Fibroblast of lung (primary cell): Measurements from ENCODE around the gene MIPOL1. TPM values are rescaled to one million over a fixed set of nuclear protein-coding genes. Genes with fewer than 3 reads are reported as not detected.
"Not testable (repeated sequence)": the region's sequence is repeated elsewhere in the genome, so short reads cannot be mapped to it uniquely, and the experiment has no call there.

Experiments used
- DNase-seq, 2 donors: peaks; one replicate each; pipeline versions ENCODE4 v3.0.0 to v3.0.0-alpha.2; 2010; ENCODE audit warnings: low read depth in 2 of 2
- H2AFZ ChIP-seq: 2 replicates; pipeline ENCODE4 v1.5.1; 2012; ENCODE audit warnings: low read length, control low read depth, inconsistent platforms
- H3K27ac ChIP-seq: 2 replicates; pipeline ENCODE4 v1.5.1; 2011; ENCODE audit warnings: low read length, control low read depth; ENCODE audit not compliant: insufficient read depth
- H3K27me3 ChIP-seq: 2 replicates; pipeline ENCODE4 v1.5.1; 2011; ENCODE audit warnings: mild to moderate bottlenecking, low read length; ENCODE audit not compliant: control insufficient read depth, insufficient read depth
- H3K36me3 ChIP-seq: 2 replicates; pipeline ENCODE4 v1.5.1; 2011; ENCODE audit warnings: low read length; ENCODE audit not compliant: control insufficient read depth, insufficient read depth
- H3K4me1 ChIP-seq: 2 replicates; pipeline ENCODE4 v1.5.1; 2011; ENCODE audit warnings: low read length; ENCODE audit not compliant: control insufficient read depth, insufficient read depth; ENCODE audit errors: extremely low read depth
- H3K4me2 ChIP-seq: 2 replicates; pipeline ENCODE4 v1.5.1; 2011; ENCODE audit warnings: low read length, control low read depth; ENCODE audit not compliant: insufficient read depth; ENCODE audit errors: extremely low read depth
- H3K4me3 ChIP-seq, 4 experiments: fragments of 200-600 bp in 1 of 4; sonication (generic) in 1 of 4; replicated peaks in 1 of 4; 2 replicates each; pipeline ENCODE4 v1.5.1; 2011 to 2016; ENCODE audit warnings: low read length in 4 of 4, low read depth in 3 of 4, mild to moderate bottlenecking in 3 of 4, control low read depth in 2 of 4, inconsistent platforms in 1 of 4, mixed read lengths in 1 of 4; ENCODE audit not compliant: insufficient read depth in 1 of 4; ENCODE audit errors: control extremely low read depth in 1 of 4
- H3K79me2 ChIP-seq: 2 replicates; pipeline ENCODE4 v1.5.1; 2012; ENCODE audit warnings: mild to moderate bottlenecking, low read length, inconsistent platforms; ENCODE audit not compliant: control insufficient read depth, insufficient read depth
- H3K9ac ChIP-seq: 2 replicates; pipeline ENCODE4 v1.5.1; 2011; ENCODE audit warnings: mild to moderate bottlenecking, low read length, control low read depth; ENCODE audit not compliant: insufficient read depth
- H3K9me3 ChIP-seq: 2 replicates; pipeline ENCODE4 v1.5.1; 2012; ENCODE audit warnings: low read depth, low read length; ENCODE audit not compliant: control insufficient read depth, insufficient read depth
- H4K20me1 ChIP-seq: 2 replicates; pipeline ENCODE4 v1.5.1; 2011; ENCODE audit warnings: low read length; ENCODE audit not compliant: control insufficient read depth, insufficient read depth; ENCODE audit errors: extremely low read depth
- EZH2 ChIP-seq: IDR thresholded peaks from 2 replicates; pipeline ENCODE4 v1.5.1; 2012; ENCODE audit warnings: low read length, control low read depth, mild to moderate bottlenecking; ENCODE audit errors: missing control alignments
- polyA plus RNA-seq, 2 donors: library from polyadenylated mRNA; depleted of rRNA in 1 of 2; stranded (reverse) in 1 of 2; unstranded in 1 of 2; fragments of >200 nt; gene quantifications; 2 replicates each; pipeline ENCODE4 v1.2.1, GENCODE V29; 2011 to 2012; ENCODE audit warnings: missing spikeins in 1 of 2
- total RNA-seq: library from RNA; depleted of rRNA; stranded (reverse); fragments of >200 nt; gene quantifications from 2 replicates; pipeline ENCODE4 v1.2.1, GENCODE V29; 2014
- TF ChIP-seq, protein P1 (sequence below), 2 donors: IDR thresholded peaks in 1 of 2; conservative IDR thresholded peaks in 1 of 2; 1 replicate in 1 of 2; 2 replicates in 1 of 2; pipeline ENCODE4 v1.5.1; 2011 to 2012; ENCODE audit warnings: low read length in 2 of 2, control low read depth in 1 of 2, inconsistent platforms in 1 of 2, low read depth in 1 of 2, mild to moderate bottlenecking in 1 of 2

Gene MIPOL1
- total and polyA plus RNA-seq, 2 donors (not counting 1 experiment from before 2014, with no cell fraction given) = 6.4 to 8.6 TPM

DNA sequence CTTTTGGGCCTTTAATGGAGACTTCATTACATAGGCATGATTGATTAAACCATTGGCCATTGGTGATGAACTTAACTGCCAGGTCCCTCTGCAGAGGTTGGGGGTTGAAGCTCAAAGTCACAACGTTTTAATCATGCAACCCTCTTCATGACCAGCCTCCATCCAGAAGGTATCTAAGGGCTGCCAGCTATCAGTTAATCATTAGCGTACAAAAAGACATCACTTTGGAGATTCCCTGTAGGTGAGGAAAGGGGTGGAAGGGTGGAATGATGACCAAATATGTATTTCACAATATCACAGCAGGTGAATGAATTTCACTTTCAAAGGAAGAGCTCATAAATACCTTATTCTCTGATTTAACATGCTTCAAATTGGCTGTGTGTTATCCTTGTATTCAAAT lies 92.0 kb downstream of the MIPOL1 start:
- TF ChIP-seq, protein P1, sequence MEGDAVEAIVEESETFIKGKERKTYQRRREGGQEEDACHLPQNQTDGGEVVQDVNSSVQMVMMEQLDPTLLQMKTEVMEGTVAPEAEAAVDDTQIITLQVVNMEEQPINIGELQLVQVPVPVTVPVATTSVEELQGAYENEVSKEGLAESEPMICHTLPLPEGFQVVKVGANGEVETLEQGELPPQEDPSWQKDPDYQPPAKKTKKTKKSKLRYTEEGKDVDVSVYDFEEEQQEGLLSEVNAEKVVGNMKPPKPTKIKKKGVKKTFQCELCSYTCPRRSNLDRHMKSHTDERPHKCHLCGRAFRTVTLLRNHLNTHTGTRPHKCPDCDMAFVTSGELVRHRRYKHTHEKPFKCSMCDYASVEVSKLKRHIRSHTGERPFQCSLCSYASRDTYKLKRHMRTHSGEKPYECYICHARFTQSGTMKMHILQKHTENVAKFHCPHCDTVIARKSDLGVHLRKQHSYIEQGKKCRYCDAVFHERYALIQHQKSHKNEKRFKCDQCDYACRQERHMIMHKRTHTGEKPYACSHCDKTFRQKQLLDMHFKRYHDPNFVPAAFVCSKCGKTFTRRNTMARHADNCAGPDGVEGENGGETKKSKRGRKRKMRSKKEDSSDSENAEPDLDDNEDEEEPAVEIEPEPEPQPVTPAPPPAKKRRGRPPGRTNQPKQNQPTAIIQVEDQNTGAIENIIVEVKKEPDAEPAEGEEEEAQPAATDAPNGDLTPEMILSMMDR (conservative IDR thresholded peaks at IDR 0.05 in 1 of 2, IDR thresholded peaks at IDR 0.05 in 1 of 2; ENCODE audit: low read depth in 1 of 2, low read length in 2 of 2) = no peak
- TF ChIP-seq EZH2 = no peak
- Histone ChIP-seq H3K4me2 (no peak overlapping the region), H2AFZ (no peak overlapping the region), H3K9ac (no peak overlapping the region), H4K20me1 (no peaks in the 10 kb centered on the region), H3K79me2 (no peaks in the 10 kb centered on the region), H3K27me3 (no peaks in the 10 kb centered on the region), H3K36me3 (no peaks in the 10 kb centered on the region), H3K27ac (no peak overlapping the region), H3K4me1 (no peaks in the 10 kb centered on the region), H3K9me3 (no peaks in the 10 kb centered on the region), H3K4me3 (no peak overlapping the region)
- no peak for DNase-seq

DNA sequence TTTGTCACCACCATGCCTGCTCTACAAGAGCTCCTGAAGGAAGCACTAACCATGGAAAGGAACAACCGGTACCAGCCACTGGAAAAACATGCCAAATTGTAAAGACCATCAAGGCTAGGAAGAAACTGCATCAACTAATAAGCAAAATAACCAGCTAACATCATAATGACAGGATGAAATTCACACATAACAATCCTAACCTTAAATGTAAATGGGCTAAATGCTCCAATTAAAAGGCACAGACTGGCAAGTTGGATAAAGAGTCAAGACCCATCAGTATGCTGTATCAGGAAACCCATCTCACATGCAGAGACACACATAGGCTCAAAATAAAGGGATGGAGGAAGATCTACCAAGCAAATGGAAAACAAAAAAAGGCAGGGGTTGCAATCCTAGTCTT lies 97.5 kb downstream of the MIPOL1 start:
- not testable (repeated sequence) for H3K9ac ChIP-seq, H3K4me2 ChIP-seq, H3K9me3 ChIP-seq, H3K4me3 ChIP-seq, H2AFZ ChIP-seq, H3K79me2 ChIP-seq, H3K27me3 ChIP-seq, DNase-seq, H3K36me3 ChIP-seq, H4K20me1 ChIP-seq, H3K4me1 ChIP-seq, H3K27ac ChIP-seq

DNA sequence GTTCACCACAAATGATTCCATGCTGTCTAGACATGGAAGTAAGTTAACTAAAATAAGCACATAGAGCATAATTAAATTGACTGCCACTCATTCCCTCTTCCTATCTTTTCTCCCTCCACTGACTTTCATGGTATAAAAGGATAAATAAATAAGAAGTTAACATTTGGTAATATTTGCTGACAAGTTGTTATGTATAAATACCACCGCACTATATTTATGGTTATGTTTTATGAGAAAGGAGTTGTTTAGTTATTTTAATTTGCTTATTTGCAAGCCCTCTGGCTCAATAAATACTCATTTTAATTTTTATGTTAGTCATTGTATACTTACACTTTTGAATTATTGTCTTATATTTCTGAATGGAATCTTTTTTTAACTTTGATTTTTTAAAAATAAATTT lies 113.5 kb downstream of the MIPOL1 start:
- TF ChIP-seq EZH2 = no peak
- TF ChIP-seq, protein P1 (conservative IDR thresholded peaks at IDR 0.05 in 1 of 2, IDR thresholded peaks at IDR 0.05 in 1 of 2; ENCODE audit: low read depth in 1 of 2, low read length in 2 of 2) = no peak

More for the DNA sequence above, 113.5 kb downstream of the MIPOL1 start:
- Histone ChIP-seq H3K9ac (no peak overlapping the region), H3K36me3 (no peaks in the 10 kb centered on the region), H3K4me2 (no peak overlapping the region), H3K9me3 (no peaks in the 10 kb centered on the region), H2AFZ (no peak overlapping the region), H4K20me1 (no peaks in the 10 kb centered on the region), H3K27ac (no peak overlapping the region), H3K79me2 (no peaks in the 10 kb centered on the region), H3K27me3 (no peaks in the 10 kb centered on the region), H3K4me3 (no peak overlapping the region), H3K4me1 (no peaks in the 10 kb centered on the region)
- DNase-seq = no peak
